ENCODE measurements around the gene KLHDC4. TPM values are rescaled to one million over a fixed set of nuclear protein-coding genes. Genes with fewer than 3 reads are reported as not detected.

KLHDC4 gene
- total RNA-seq, 2 donors from 2014 or later = 71.0 to 188 TPM

GRCh38 chr16:87680272-87680644 lies 85.5 kb downstream of the KLHDC4 start:
- H3K27me3 Mint-ChIP-seq = no peaks in the 10 kb centered on the region
- peak overlapping the region; percentile 25 to 81 for H3K27ac Mint-ChIP-seq
- no peak overlapping the region for H3K4me3 Mint-ChIP-seq
- ATAC-seq (no peak), DNase-seq (ENCODE audit: low spot score) (no peak)
- H3K4me1 Mint-ChIP-seq (ENCODE audit: low read depth in 2 of 2) = peaks cover 12 to 13% of the 10 kb centered on the region in 2 donors
- no peaks in the 10 kb centered on the region for H3K9me3 Mint-ChIP-seq
- H3K36me3 Mint-ChIP-seq = no peaks in the 10 kb centered on the region

DNA sequence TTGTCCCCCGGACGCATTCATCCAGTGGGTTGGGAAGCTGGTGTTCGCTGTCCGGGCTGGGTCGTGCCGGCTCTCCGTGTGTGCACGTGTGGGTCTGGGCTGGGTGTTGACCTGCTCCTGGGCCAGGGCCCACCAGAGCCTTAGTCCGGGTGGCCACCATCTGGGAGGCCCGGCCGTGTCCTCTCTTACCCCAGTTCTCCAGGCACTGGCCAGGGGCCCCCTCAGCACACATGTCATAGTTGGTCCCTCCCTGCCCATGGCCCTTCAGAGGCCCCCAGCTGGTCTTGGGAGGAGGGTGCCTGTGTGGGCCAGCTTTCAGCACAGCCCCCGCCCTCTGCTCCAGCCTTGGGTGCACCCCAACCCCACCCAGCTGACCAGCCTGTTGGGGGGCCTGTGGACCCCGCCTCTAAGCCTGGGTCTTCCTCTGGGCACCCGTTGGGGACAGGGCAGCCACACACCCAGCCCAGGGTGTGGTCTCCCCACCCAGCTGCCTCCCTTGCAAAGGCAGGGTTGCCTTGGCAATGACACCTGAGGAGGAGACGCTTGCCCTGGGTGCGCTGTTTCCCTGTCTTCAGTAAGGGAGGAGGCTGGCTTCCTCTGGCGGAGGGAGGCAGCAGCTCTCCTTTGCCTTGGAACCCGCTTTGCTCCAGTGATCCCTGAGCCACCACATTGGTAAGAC lies 86.1 kb downstream of the KLHDC4 start:
- Mint-ChIP-seq H3K4me1 (ENCODE audit: low read depth in 2 of 2) (peaks cover 12 to 13% of the 10 kb centered on the region in 2 donors), H3K36me3 (no peaks in the 10 kb centered on the region), H3K27me3 (no peaks in the 10 kb centered on the region), H3K9me3 (no peaks in the 10 kb centered on the region), H3K27ac (no peak overlapping the region), H3K4me3 (no peak overlapping the region)
- no peak for DNase-seq (ENCODE audit: low spot score)
- peak; percentile 8 to 40 for ATAC-seq

DNA sequence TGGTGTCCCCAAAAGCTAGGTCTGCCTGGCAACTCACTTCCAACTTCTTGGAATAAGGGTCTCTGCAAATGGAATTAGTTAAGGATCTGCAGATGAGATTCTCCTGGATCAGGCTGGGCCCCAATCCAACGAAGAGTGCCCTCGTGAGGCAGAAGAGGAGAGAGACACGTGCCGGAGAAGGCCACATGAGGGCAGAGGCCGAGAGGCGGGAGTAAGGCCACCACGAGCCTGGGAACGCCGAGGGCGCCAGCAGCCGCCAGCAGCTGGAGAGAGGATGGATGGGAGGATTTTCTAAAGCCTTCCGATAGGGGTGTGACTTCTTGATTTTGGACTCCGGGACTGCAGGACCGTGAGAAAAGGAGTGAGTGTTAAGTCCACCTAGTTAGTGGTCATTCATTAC lies 87.2 kb downstream of the KLHDC4 start:
- Mint-ChIP-seq H3K27me3 (no peaks in the 10 kb centered on the region), H3K36me3 (no peaks in the 10 kb centered on the region), H3K9me3 (no peaks in the 10 kb centered on the region), H3K4me1 (ENCODE audit: low read depth in 2 of 2) (peaks cover 12 to 13% of the 10 kb centered on the region in 2 donors), H3K27ac (no peak overlapping the region), H3K4me3 (no peak overlapping the region)
- ATAC-seq = no peak
- no peak for DNase-seq (ENCODE audit: low spot score)

- Mint-ChIP-seq H3K9me3 (no peaks in the 10 kb centered on the region), H3K27ac (no peak overlapping the region), H3K4me1 (ENCODE audit: low read depth in 2 of 2) (peaks cover 12 to 13% of the 10 kb centered on the region in 2 donors), H3K27me3 (no peaks in the 10 kb centered on the region), H3K36me3 (no peaks in the 10 kb centered on the region), H3K4me3 (no peak overlapping the region)
- no peak for ATAC-seq
- no peak for DNase-seq (ENCODE audit: low spot score)
These were observed 88.0 kb downstream of the KLHDC4 start for GRCh38 chr16:87677830-87678229.

DNA sequence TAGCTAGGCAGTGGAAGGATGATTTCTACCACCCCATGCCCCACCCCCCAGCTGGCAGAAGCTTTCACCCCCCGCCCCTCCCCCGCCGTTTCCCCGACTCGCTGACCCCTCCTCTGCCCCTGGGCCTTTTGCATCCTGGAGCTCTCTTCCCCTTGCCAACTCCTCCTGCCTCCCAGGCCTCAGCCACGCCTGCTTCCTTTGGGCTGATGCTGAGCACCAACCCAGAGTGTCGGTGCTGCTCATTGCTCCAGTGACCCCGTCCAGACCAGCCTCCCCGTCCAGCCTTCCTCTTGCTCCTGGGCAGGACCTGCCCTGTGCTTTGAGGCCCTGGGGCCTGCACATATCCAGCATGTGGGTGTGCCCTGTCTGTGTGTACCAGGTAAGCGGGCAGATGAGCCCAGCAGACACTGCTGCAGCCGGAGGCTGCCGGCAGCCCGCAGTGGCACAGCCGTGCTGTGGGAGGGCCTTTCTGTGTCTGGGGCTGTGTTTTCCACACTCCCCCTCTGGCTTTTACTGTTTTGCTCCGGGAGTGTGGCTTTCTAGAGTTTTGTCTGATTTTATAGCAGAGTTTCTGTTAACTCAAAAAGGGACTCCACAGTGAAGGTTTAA lies 90.6 kb downstream of the KLHDC4 start:
- H3K36me3 Mint-ChIP-seq = no peaks in the 10 kb centered on the region
- ATAC-seq (no peak), DNase-seq (ENCODE audit: low spot score) (no peak)
- no peak overlapping the region for H3K4me3 Mint-ChIP-seq
- H3K27ac Mint-ChIP-seq = no peak overlapping the region
- H3K4me1 Mint-ChIP-seq (ENCODE audit: low read depth in 2 of 2) = no peaks in the 10 kb centered on the region
- no peaks in the 10 kb centered on the region for H3K27me3 Mint-ChIP-seq
- H3K9me3 Mint-ChIP-seq = no peaks in the 10 kb centered on the region

DNA sequence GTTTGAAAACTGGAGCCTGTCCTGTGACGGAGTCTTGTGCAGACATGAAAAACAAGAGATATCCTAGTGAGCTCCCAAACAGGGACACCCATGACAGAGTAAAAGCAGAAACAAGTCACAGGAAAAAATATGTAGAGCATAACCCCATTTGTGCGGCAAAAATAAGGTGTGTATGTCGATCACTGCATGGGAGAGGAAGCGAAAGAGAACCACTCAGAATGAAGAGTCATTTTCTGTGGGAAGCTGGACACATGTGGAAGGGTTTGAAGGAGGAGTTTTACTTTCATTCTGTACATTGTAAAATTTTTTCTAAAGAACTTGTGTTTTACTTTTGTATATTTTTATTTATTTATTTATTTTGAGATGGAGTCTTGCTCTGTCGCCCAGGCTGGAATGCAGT lies 91.4 kb downstream of the KLHDC4 start:
- H3K27me3 Mint-ChIP-seq = no peaks in the 10 kb centered on the region
- H3K4me3 Mint-ChIP-seq = no peak overlapping the region
- H3K27ac Mint-ChIP-seq = no peak overlapping the region
- H3K9me3 Mint-ChIP-seq = no peaks in the 10 kb centered on the region
- ATAC-seq (no peak), DNase-seq (ENCODE audit: low spot score) (no peak)
- no peaks in the 10 kb centered on the region for H3K4me1 Mint-ChIP-seq (ENCODE audit: low read depth in 2 of 2)
- H3K36me3 Mint-ChIP-seq = no peaks in the 10 kb centered on the region

GRCh38 chr16:87671715-87672270 lies 94.0 kb downstream of the KLHDC4 start:
- H3K27ac Mint-ChIP-seq = no peak overlapping the region

GRCh38 chr16:87671221-87671620 lies 94.6 kb downstream of the KLHDC4 start:
- DNase-seq (ENCODE audit: low spot score) = no peak
- H3K27me3 Mint-ChIP-seq = peaks cover 0 to 3% of the 10 kb centered on the region in 2 donors
- H3K9me3 Mint-ChIP-seq = no peaks in the 10 kb centered on the region
- H3K4me3 Mint-ChIP-seq = no peak overlapping the region
- peak in 1 of 2 donors; percentile 6 for ATAC-seq
- H3K4me1 Mint-ChIP-seq (ENCODE audit: low read depth in 2 of 2) = no peaks in the 10 kb centered on the region
- no peak overlapping the region for H3K27ac Mint-ChIP-seq
- no peaks in the 10 kb centered on the region for H3K36me3 Mint-ChIP-seq

More at GRCh38 chr16:87671715-87672270, 94.0 kb downstream of the KLHDC4 start:
- Mint-ChIP-seq H3K9me3 (no peaks in the 10 kb centered on the region), H3K36me3 (no peaks in the 10 kb centered on the region), H3K4me3 (no peak overlapping the region), H3K27me3 (peaks cover 0 to 3% of the 10 kb centered on the region in 2 donors), H3K4me1 (ENCODE audit: low read depth in 2 of 2) (no peaks in the 10 kb centered on the region)
- ATAC-seq = no peak
- no peak for DNase-seq (ENCODE audit: low spot score)

DNA sequence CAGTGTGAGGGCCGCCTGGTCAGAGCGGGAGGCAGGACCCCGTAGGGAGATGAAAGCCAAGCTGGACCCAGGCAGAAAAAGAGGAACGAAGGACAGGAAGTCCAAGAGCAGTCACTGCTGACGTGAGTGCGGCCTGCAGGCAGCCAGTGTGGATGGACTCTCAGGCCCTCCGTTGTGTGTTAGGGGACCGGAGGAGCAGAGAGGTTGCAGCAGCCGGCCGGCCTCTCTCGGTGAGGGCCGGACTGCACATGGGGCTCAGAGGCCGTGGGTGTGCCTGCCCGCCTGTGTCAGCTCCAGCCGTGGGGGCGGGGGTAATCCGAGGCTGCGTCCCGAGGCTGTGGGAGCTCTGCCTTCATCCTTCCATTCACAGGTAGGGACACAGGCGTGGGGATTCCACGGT lies 96.1 kb downstream of the KLHDC4 start:
- Mint-ChIP-seq H3K4me3 (no peak overlapping the region), H3K4me1 (ENCODE audit: low read depth in 2 of 2) (no peaks in the 10 kb centered on the region), H3K9me3 (no peaks in the 10 kb centered on the region), H3K36me3 (no peaks in the 10 kb centered on the region), H3K27ac (no peak overlapping the region), H3K27me3 (peaks cover 0 to 3% of the 10 kb centered on the region in 2 donors)
- DNase-seq (ENCODE audit: low spot score) (no peak), ATAC-seq (no peak)

DNA sequence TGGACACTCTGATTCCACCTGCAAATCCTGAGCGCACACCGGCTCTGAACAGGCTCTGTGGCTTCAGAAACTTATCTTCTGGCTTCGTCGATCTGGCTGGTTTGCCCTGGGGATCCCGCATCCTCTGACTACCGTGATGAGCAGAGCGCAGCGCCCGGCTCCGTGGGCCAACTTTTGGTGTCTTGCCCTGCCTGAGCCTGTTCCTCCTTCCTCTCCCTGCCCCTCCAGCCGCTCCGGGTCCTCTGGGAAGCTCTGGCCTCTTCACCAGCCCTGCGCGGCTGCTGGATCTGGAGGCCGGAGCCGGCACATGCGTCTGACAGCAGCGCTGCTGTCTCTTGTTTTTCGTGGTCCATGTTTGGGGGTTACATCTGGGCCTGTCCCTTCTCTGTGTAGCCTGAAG lies 97.8 kb downstream of the KLHDC4 start:
- no peaks in the 10 kb centered on the region for H3K4me1 Mint-ChIP-seq (ENCODE audit: low read depth in 2 of 2)
- no peak overlapping the region for H3K27ac Mint-ChIP-seq
- ATAC-seq (no peak), DNase-seq (ENCODE audit: low spot score) (no peak)
- H3K9me3 Mint-ChIP-seq = no peaks in the 10 kb centered on the region
- peaks cover 0 to 6% of the 10 kb centered on the region in 2 donors for H3K27me3 Mint-ChIP-seq
- no peak overlapping the region for H3K4me3 Mint-ChIP-seq
- H3K36me3 Mint-ChIP-seq = no peaks in the 10 kb centered on the region

GRCh38 chr16:87667443-87667842 lies 98.3 kb downstream of the KLHDC4 start:
- ATAC-seq = no peak
- Mint-ChIP-seq H3K9me3 (no peaks in the 10 kb centered on the region), H3K4me3 (no peak overlapping the region), H3K27ac (no peak overlapping the region), H3K4me1 (ENCODE audit: low read depth in 2 of 2) (no peaks in the 10 kb centered on the region), H3K36me3 (no peaks in the 10 kb centered on the region), H3K27me3 (peaks cover 0 to 6% of the 10 kb centered on the region in 2 donors)
- no peak for DNase-seq (ENCODE audit: low spot score)

DNA sequence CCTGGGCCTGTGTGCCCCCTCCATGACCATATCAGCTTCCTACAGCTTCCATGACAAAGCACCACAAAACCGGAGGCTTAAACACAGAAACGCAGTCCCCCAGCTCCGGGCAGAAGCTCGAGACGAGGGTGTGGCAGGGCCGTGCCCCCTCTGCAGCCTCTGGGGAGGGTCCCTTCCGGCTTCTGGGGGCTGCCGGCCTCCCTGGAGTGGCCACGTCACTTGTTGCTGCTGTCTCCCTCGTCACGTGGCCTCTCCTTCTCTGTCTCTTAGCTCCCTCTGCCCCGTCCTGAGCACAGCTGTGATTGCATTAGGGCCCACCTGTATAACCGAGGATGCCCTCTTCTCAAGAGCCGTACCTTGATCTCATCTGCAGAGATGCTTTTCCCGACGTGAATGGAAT lies 98.9 kb downstream of the KLHDC4 start:
- DNase-seq (ENCODE audit: low spot score) = no peak
- H3K27me3 Mint-ChIP-seq = peaks cover 0 to 6% of the 10 kb centered on the region in 2 donors
- H3K4me3 Mint-ChIP-seq = no peak overlapping the region
- no peaks in the 10 kb centered on the region for H3K36me3 Mint-ChIP-seq
- H3K4me1 Mint-ChIP-seq (ENCODE audit: low read depth in 2 of 2) = peaks cover 0 to under 1% of the 10 kb centered on the region in 2 donors
- no peaks in the 10 kb centered on the region for H3K9me3 Mint-ChIP-seq
- no peak overlapping the region for H3K27ac Mint-ChIP-seq
- ATAC-seq = no peak

GRCh38 chr16:87665193-87665592 lies 100.6 kb downstream of the KLHDC4 start:
- H3K9me3 Mint-ChIP-seq = no peaks in the 10 kb centered on the region
- peaks cover 0 to 12% of the 10 kb centered on the region in 2 donors for H3K27me3 Mint-ChIP-seq
- no peak overlapping the region for H3K27ac Mint-ChIP-seq
- DNase-seq (ENCODE audit: low spot score) = no peak
- H3K4me3 Mint-ChIP-seq = no peak overlapping the region
- H3K36me3 Mint-ChIP-seq = no peaks in the 10 kb centered on the region
- no peak for ATAC-seq
- peaks cover 0 to 7% of the 10 kb centered on the region in 2 donors for H3K4me1 Mint-ChIP-seq (ENCODE audit: low read depth in 2 of 2)

- H3K4me1 Mint-ChIP-seq (ENCODE audit: low read depth in 2 of 2) = peaks cover 0 to 7% of the 10 kb centered on the region in 2 donors
- no peak for DNase-seq (ENCODE audit: low spot score)
- H3K27ac Mint-ChIP-seq = no peak overlapping the region
- no peaks in the 10 kb centered on the region for H3K9me3 Mint-ChIP-seq
- no peak overlapping the region for H3K4me3 Mint-ChIP-seq
- ATAC-seq = no peak
- peaks cover 0 to 12% of the 10 kb centered on the region in 2 donors for H3K27me3 Mint-ChIP-seq
- no peaks in the 10 kb centered on the region for H3K36me3 Mint-ChIP-seq
These were observed 101.0 kb downstream of the KLHDC4 start for GRCh38 chr16:87664792-87665191.
